ENCODE measurements around the gene ACACB.

DNA sequence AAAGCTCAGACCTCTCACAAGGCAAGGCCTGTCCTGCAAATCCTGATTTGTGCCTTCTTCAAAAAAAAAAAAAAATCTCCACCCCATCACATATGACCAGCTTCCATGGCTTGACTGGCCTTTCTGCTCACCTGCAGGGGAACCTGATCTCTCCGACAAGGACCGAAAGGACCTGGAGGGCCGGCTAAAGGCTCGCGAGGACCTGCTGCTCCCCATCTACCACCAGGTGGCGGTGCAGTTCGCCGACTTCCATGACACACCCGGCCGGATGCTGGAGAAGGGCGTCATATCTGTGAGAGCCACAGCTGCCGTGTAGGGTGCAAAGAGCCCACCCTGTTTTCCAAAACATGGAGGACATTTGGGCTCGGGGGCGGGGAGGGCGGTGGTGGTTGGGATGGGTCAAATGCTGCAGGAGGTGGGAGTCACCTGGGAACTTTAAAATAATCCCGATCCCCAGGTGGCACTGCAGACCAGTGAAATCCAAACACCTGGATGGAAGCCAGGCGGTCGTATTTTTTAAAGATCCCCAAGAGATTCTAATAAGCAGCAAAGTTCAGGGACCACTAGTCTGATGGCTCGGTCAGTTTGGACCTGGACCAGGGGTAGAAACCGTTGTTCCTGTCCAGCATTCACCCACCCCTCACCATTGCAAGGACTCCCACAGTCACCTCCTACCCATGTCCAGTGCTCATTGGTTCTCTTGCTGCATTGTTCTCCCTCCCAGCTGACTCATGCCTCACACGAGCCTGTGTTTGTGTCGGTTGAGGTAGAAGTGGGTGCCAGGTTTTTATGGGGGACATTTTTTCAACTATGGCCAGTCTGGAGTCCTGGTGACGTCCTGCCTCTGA, 147.9 kb downstream of the ACACB start:
- TF ChIP-seq EZH2 (IDR thresholded peaks at IDR 0.05; ENCODE audit: borderline replicate concordance, low read depth, low read length, severe bottlenecking), result no peak
- TF ChIP-seq, protein P1, sequence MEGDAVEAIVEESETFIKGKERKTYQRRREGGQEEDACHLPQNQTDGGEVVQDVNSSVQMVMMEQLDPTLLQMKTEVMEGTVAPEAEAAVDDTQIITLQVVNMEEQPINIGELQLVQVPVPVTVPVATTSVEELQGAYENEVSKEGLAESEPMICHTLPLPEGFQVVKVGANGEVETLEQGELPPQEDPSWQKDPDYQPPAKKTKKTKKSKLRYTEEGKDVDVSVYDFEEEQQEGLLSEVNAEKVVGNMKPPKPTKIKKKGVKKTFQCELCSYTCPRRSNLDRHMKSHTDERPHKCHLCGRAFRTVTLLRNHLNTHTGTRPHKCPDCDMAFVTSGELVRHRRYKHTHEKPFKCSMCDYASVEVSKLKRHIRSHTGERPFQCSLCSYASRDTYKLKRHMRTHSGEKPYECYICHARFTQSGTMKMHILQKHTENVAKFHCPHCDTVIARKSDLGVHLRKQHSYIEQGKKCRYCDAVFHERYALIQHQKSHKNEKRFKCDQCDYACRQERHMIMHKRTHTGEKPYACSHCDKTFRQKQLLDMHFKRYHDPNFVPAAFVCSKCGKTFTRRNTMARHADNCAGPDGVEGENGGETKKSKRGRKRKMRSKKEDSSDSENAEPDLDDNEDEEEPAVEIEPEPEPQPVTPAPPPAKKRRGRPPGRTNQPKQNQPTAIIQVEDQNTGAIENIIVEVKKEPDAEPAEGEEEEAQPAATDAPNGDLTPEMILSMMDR (IDR thresholded peaks at IDR 0.05; ENCODE audit: borderline replicate concordance, extremely low read depth, low read length, poor library complexity, severe bottlenecking), result peak; percentile 73

Data from DND-41 (cell line).